H1 (cell line): ENCODE data around the gene ZFHX2. TPM values are rescaled to one million over a fixed set of nuclear protein-coding genes. Genes with fewer than 3 reads are reported as not detected.

Experiments used
- CTCF ChIA-PET: fragments of 300-600 bp; sonication (Branson Sonifier 250); formaldehyde crosslinking; loops from one replicate; lab custom pipeline; 2021; ENCODE audit not compliant: partially characterized antibody; lab: Charles Lee
- POLR2A ChIA-PET: fragments of 300-600 bp; sonication (Branson Sonifier 250); formaldehyde crosslinking; loops from one replicate; lab custom pipeline; 2021; ENCODE audit warnings: inconsistent platforms; ENCODE audit not compliant: partially characterized antibody; lab: Charles Lee
- DNase-seq, 2 experiments: peaks; one replicate each; pipeline versions ENCODE4 v3.0.0 to v3.0.0-alpha.2; 2010 to 2022; ENCODE audit warnings: low spot score in 2 of 2, low read depth in 1 of 2, mixed read lengths in 1 of 2
- FAIRE-seq: peaks from 2 replicates; lab custom pipeline; 2011; peaks lifted over from hg19 to GRCh38; lab: Jason Lieb, UNC
- H2AFZ ChIP-seq: 2 replicates; pipeline ENCODE4 v1.8.1; 2012; ENCODE audit warnings: low read length, inconsistent platforms
- H2AK5ac ChIP-seq: 2 replicates; pipeline ENCODE4 v1.6.1; 2013; ENCODE audit warnings: low read depth, low read length
- H2BK120ac ChIP-seq: replicated peaks from 2 replicates; pipeline ENCODE3; 2013; ENCODE audit warnings: low read depth, low read length, inconsistent platforms
- H2BK12ac ChIP-seq: 2 replicates; pipeline ENCODE4 v1.6.1; 2013; ENCODE audit warnings: low read depth, low read length
- H2BK15ac ChIP-seq: 2 replicates; pipeline ENCODE4 v1.6.1; 2013; ENCODE audit warnings: low read length
- H2BK20ac ChIP-seq: 2 replicates; pipeline ENCODE4 v1.6.1; 2013; ENCODE audit warnings: low read length
- H2BK5ac ChIP-seq: 2 replicates; pipeline ENCODE4 v1.6.1; 2013; ENCODE audit warnings: low read depth, low read length
- H3K14ac ChIP-seq: 2 replicates; pipeline ENCODE4 v1.6.1; 2013; ENCODE audit warnings: inconsistent platforms; ENCODE audit not compliant: insufficient read length
- H3K18ac ChIP-seq: 2 replicates; pipeline ENCODE4 v1.6.1; 2013; ENCODE audit warnings: low read length; ENCODE audit errors: extremely low read depth
- H3K23ac ChIP-seq: 2 replicates; pipeline ENCODE4 v1.6.1; 2013; ENCODE audit warnings: inconsistent platforms; ENCODE audit not compliant: insufficient read length
- H3K23me2 ChIP-seq: 2 replicates; pipeline ENCODE4 v1.6.1; 2013; ENCODE audit warnings: low read depth, low read length
- H3K27ac ChIP-seq: 2 replicates; pipeline ENCODE4 v1.6.1; 2011; ENCODE audit warnings: low read depth, low read length, inconsistent platforms
- H3K27me3 ChIP-seq, 4 experiments: replicated peaks in 1 of 4; 1 replicate in 1 of 4; 2 replicates in 3 of 4; pipeline versions ENCODE4 v1.6.1 to v1.8.1; 2011 to 2013; ENCODE audit warnings: low read length in 3 of 4, mild to moderate bottlenecking in 3 of 4, inconsistent platforms in 2 of 4, mixed read lengths in 2 of 4, moderate library complexity in 1 of 4; ENCODE audit not compliant: control insufficient read depth in 3 of 4, insufficient read depth in 3 of 4; ENCODE audit errors: extremely low read depth in 1 of 4
- H3K36me3 ChIP-seq, 4 experiments: 2 replicates each; pipeline versions ENCODE4 v1.6.1 to v1.8.1; 2011 to 2013; ENCODE audit warnings: mild to moderate bottlenecking in 4 of 4, low read length in 3 of 4, moderate library complexity in 2 of 4, control low read depth in 1 of 4, inconsistent platforms in 1 of 4; ENCODE audit not compliant: insufficient read depth in 4 of 4, control insufficient read depth in 2 of 4
- H3K4ac ChIP-seq: replicated peaks from 2 replicates; pipeline ENCODE3; 2013; ENCODE audit warnings: low read length, low read depth, mixed read lengths, inconsistent platforms; ENCODE audit not compliant: insufficient read length
- H3K4me1 ChIP-seq, 4 experiments: replicated peaks in 1 of 4; 1 replicate in 1 of 4; 2 replicates in 3 of 4; pipeline versions ENCODE4 v1.6.1 to v1.8.1; 2011 to 2013; ENCODE audit warnings: low read length in 3 of 4, inconsistent platforms in 2 of 4, mixed read lengths in 1 of 4; ENCODE audit not compliant: insufficient read depth in 4 of 4, control insufficient read depth in 3 of 4
- H3K4me2 ChIP-seq, 2 experiments: 2 replicates each; pipeline versions ENCODE4 v1.6.1 to v1.8.1; 2011 to 2013; ENCODE audit warnings: low read depth in 2 of 2, low read length in 2 of 2, control low read depth in 1 of 2, inconsistent platforms in 1 of 2, mild to moderate bottlenecking in 1 of 2; ENCODE audit not compliant: insufficient read depth in 1 of 2
- H3K4me3 ChIP-seq, 4 experiments: fragments of 200-600, 300-600 bp in 1 of 4; sonication (generic), shearing (Covaris generic), sonication (Bioruptor Twin) in 1 of 4; 2 replicates each; pipeline versions ENCODE4 v1.5.1 to v1.8.1; 2011 to 2016; ENCODE audit warnings: low read length in 4 of 4, low read depth in 3 of 4, control low read depth in 2 of 4, inconsistent platforms in 2 of 4, mild to moderate bottlenecking in 2 of 4, mixed read lengths in 1 of 4, moderate library complexity in 1 of 4; ENCODE audit not compliant: insufficient read depth in 2 of 4; ENCODE audit errors: extremely low read depth in 1 of 4
- H3K56ac ChIP-seq: replicated peaks from 2 replicates; pipeline ENCODE3; 2013; ENCODE audit warnings: low read depth, mild to moderate bottlenecking, mixed read lengths, low read length, inconsistent platforms; ENCODE audit not compliant: insufficient read length
- H3K79me1 ChIP-seq: 2 replicates; pipeline ENCODE4 v1.6.1; 2013; ENCODE audit warnings: low read depth, low read length, control low read depth
- H3K79me2 ChIP-seq, 2 experiments: 2 replicates each; pipeline versions ENCODE4 v1.6.1 to v1.8.1; 2012 to 2013; ENCODE audit warnings: low read length in 2 of 2, mild to moderate bottlenecking in 2 of 2, inconsistent platforms in 1 of 2; ENCODE audit not compliant: insufficient read depth in 2 of 2, control insufficient read depth in 1 of 2
- H3K9ac ChIP-seq, 4 experiments: replicated peaks in 1 of 4; 1 replicate in 1 of 4; 2 replicates in 3 of 4; pipeline versions ENCODE4 v1.6.1 to v1.8.1; 2011 to 2013; ENCODE audit warnings: low read depth in 3 of 4, low read length in 3 of 4, control low read depth in 2 of 4, mild to moderate bottlenecking in 2 of 4, moderate library complexity in 2 of 4, inconsistent platforms in 1 of 4; ENCODE audit errors: extremely low read depth in 1 of 4
- H3K9me3 ChIP-seq, 2 experiments: 2 replicates each; pipeline versions ENCODE4 v1.6.1 to v1.8.1; 2012 to 2013; ENCODE audit warnings: mild to moderate bottlenecking in 2 of 2, moderate library complexity in 2 of 2, control low read depth in 1 of 2, inconsistent platforms in 1 of 2, low read depth in 1 of 2, low read length in 1 of 2, mixed read lengths in 1 of 2; ENCODE audit not compliant: insufficient read depth in 2 of 2
- H4K20me1 ChIP-seq, 2 experiments: replicated peaks in 1 of 2; 2 replicates each; pipeline versions ENCODE3 to v1.8.1; 2011 to 2013; ENCODE audit warnings: inconsistent platforms in 2 of 2, low read length in 2 of 2, mild to moderate bottlenecking in 1 of 2; ENCODE audit not compliant: insufficient read depth in 2 of 2, control insufficient read depth in 1 of 2
- H4K5ac ChIP-seq: 2 replicates; pipeline ENCODE4 v1.6.1; 2013; ENCODE audit warnings: low read length, low read depth, mixed read lengths, inconsistent platforms; ENCODE audit not compliant: insufficient read length
- H4K8ac ChIP-seq: 2 replicates; pipeline ENCODE4 v1.8.0; 2013; ENCODE audit warnings: mild to moderate bottlenecking, moderate library complexity, low read length, inconsistent platforms; ENCODE audit not compliant: insufficient read depth; ENCODE audit errors: extremely low read depth
- H4K91ac ChIP-seq: replicated peaks from 2 replicates; pipeline ENCODE3; 2013; ENCODE audit warnings: low read length, mixed read lengths, inconsistent platforms; ENCODE audit not compliant: insufficient read length
- CEBPB ChIP-seq: IDR thresholded peaks from 2 replicates; pipeline ENCODE4 v1.6.1; 2012; ENCODE audit warnings: low read depth, low read length
- HDAC2 ChIP-seq, 2 experiments: fragments of 300-600 bp in 1 of 2; sonication (generic) in 1 of 2; IDR thresholded peaks; 2 replicates each; pipeline ENCODE4 v1.6.1; 2011 to 2012; ENCODE audit warnings: low read depth in 2 of 2, low read length in 2 of 2, mild to moderate bottlenecking in 2 of 2, moderate library complexity in 2 of 2, borderline replicate concordance in 1 of 2, inconsistent platforms in 1 of 2
- HDAC6 ChIP-seq: IDR thresholded peaks from one replicate; pipeline ENCODE4 v1.7.1; 2012; ENCODE audit warnings: low read depth, mild to moderate bottlenecking, inconsistent platforms, low read length, moderate library complexity
- MAFK ChIP-seq: IDR thresholded peaks from 2 replicates; pipeline ENCODE4 v1.6.1; 2012; ENCODE audit warnings: low read depth, mild to moderate bottlenecking, improper control_type of control experiment, low read length
- NRF1 ChIP-seq: IDR thresholded peaks from 2 replicates; pipeline ENCODE4 v1.6.1; 2011; ENCODE audit warnings: mild to moderate bottlenecking, low read depth, low read length, improper control_type of control experiment
- RXRA ChIP-seq: IDR thresholded peaks from 2 replicates; pipeline ENCODE4 v1.6.1; 2011; ENCODE audit warnings: low read depth, mild to moderate bottlenecking, low read length, moderate library complexity; ENCODE audit not compliant: insufficient read depth
- SAP30 ChIP-seq: fragments of 300-600 bp; sonication (generic); IDR thresholded peaks from 2 replicates; pipeline ENCODE4 v1.7.1; 2012; ENCODE audit warnings: low read length, moderate library complexity, mild to moderate bottlenecking, inconsistent platforms; ENCODE audit not compliant: insufficient read depth, insufficient replicate concordance
- TAF1 ChIP-seq: IDR thresholded peaks from 2 replicates; pipeline ENCODE4 v1.6.1; 2011; ENCODE audit warnings: mild to moderate bottlenecking, low read depth, low read length
- YY1 ChIP-seq: IDR thresholded peaks from 2 replicates; pipeline ENCODE4 v1.6.1; 2011; ENCODE audit warnings: low read depth, mild to moderate bottlenecking, low read length
- WGBS, 2 experiments: shearing (Covaris generic) in 1 of 2; methylation state at CpG; one replicate each; pipeline versions ENCODE4 v1.1.6 to v1.1.7; 2013 to 2015; ENCODE audit warnings: low lambda C conversion rate in 2 of 2, mixed read lengths in 2 of 2, inconsistent platforms in 1 of 2, low coverage in 1 of 2, missing lambda C conversion rate in 1 of 2; ENCODE audit not compliant: insufficient replicate concordance in 2 of 2, insufficient coverage in 1 of 2, insufficient read length in 1 of 2; ENCODE audit errors: extremely low coverage in 1 of 2, missing lambda C conversion rate in 1 of 2; 5-methylcytosine and 5-hydroxymethylcytosine counted together
- polyA plus RNA-seq, 7 experiments: library from polyadenylated mRNA; depleted of rRNA in 3 of 7; stranded (reverse) in 5 of 7; unstranded in 2 of 7; fragments of >200 nt in 5 of 7; fragments of 200-250 nt in 2 of 7; gene quantifications; 1 replicate in 5 of 7; 2 replicates in 1 of 7; 4 replicates in 1 of 7; pipeline versions ENCODE4 v1.2.1 to v1.2.3, GENCODE V29; 2011 to 2013; ENCODE audit warnings: missing spikeins in 2 of 7, mixed read lengths in 2 of 7
- total RNA-seq: library from RNA; stranded (reverse); fragmentation: NEBNext Ultra II Directional; extraction: Animal tissue kit (Norgen Biotek cat#: 25700); gene quantifications from 2 replicates; pipeline ENCODE4 v1.2.1, GENCODE V29; 2021
- TF ChIP-seq, protein P1 (sequence below): IDR thresholded peaks from 2 replicates; pipeline ENCODE4 v1.6.1; 2012; ENCODE audit warnings: inconsistent platforms

The ZFHX2 gene
- total and polyA plus RNA-seq, 2 of the 8 experiments (the other 6 are each of a cell fraction or from before 2014, with no cell fraction given): 2.7 to 27.0 TPM

DNA sequence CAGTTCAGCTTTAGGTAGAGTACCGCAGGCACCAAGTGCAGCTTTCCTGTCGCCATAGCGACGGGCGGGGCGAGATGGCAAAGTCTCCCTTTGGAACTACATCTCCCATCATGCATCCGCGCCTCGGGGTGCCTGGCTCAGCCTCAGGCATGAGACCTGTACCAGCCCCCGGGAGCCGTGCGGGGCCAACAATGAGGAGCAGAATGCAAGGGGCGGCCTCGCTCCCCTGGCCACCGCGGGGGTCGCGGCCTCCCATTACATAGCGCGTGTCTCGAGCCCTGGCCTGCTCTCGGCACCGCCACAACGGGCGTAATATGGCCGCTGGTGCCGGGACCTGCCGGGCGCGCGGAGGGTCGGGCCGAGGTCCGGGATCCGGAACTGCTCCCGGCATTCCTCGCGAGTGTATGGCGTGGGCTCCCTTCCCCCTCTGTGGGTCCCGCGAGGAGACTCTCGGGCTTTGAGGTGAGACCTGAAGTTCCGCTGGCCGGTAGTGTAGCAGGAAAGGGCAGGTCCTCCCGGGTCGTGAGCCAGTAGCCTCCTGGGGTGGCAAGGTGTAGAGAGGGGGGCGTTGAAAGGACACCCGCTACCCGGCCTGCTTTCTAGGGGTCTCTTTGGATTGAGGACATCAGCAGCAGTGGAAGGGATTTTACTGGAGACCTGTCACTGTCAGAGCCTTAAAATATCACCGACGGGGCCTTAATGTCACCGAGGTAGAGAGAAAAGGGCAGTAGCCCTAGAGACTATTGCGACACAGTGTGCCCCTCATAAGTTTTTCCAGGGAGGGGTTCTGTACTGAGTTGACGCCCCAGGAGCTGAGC, 4.5 kb upstream of the ZFHX2 start, which contains the start of gene THTPA:
Gene THTPA, plus strand, starts transcription at position 390 of the 818 bp plus-strand sequence. CDS start 487 bp downstream, outside the sequence.
- Histone ChIP-seq H2BK5ac (peak within 1 kb of the TSS; percentile 93), H3K23ac (no peak within 1 kb of the TSS), H4K91ac (peak within 1 kb of the TSS; percentile 92), H3K4me1 (peaks cover 0 to 19% (median 11%) of the 10 kb centered on the region in 4 experiments; a peak in 6 of 7 replicates), H2BK12ac (peak within 1 kb of the TSS; percentile 39; the same call in 1 of the 2 replicates), H3K18ac (peak within 1 kb of the TSS; percentile 99), H3K27ac (peak within 1 kb of the TSS; percentile 56; the same call in 1 of the 2 replicates), H2AFZ (no peak within 1 kb of the TSS), H3K4me3 (peak within 1 kb of the TSS; percentile 56 to 87 (median 80)), H4K8ac (peak within 1 kb of the TSS; percentile 90), H3K14ac (no peak within 1 kb of the TSS), H3K36me3 (peaks cover 5 to 18% (median 5%) of the 10 kb centered on the region in 4 experiments; a peak in 7 of 8 replicates), H2BK20ac (no peak within 1 kb of the TSS), H3K56ac (peak within 1 kb of the TSS; percentile 63), H3K27me3 (no peaks in the 10 kb centered on the region), H4K5ac (peak within 1 kb of the TSS; percentile 94), H3K23me2 (peaks cover 8% of the 10 kb centered on the region), H3K9ac (peak within 1 kb of the TSS; percentile 55 to 80 (median 68)), H4K20me1 (peaks cover 0 to 3% of the 10 kb centered on the region in 2 experiments), H2AK5ac (no peak within 1 kb of the TSS), H3K79me2 (peaks cover 0 to 19% of the 10 kb centered on the region in 2 experiments; a peak in 2 of 4 replicates), H3K79me1 (0 out of 2 replicates have a peak, but pooled peaks cover 7% of the 10 kb centered on the region), H3K4me2 (peak within 1 kb of the TSS; percentile 80 to 93), H2BK120ac (no peak within 1 kb of the TSS), H3K4ac (peak within 1 kb of the TSS; percentile 82), H2BK15ac (no peak within 1 kb of the TSS), H3K9me3 (no peaks in the 10 kb centered on the region)
- ChIA-PET POLR2A (interaction anchor here (0.7 to 52.7 kb wide), 7 partner anchors 11 to 639 kb away, joined by 3 to 1523 read pairs (median 4); partner anchors contain the start of genes AP1G2, NGDN, TM9SF1 and ZFHX2), CTCF (interaction anchor here (1.0 to 70.5 kb wide), 4 partner anchors 28 to 210 kb away, joined by 4 to 2092 read pairs (median 688); partner anchors contain the start of gene NGDN)
- WGBS, 2 experiments: 7% methylated on average over 54 of the region's 54 CpGs; no CpG with 5 or more reads in 1 of the 2 experiments
- FAIRE-seq: no peak
- DNase-seq: peak in 1 of 2 experiments; percentile 95
- peak; percentile 72 for TF ChIP-seq CEBPB
- no peak for TF ChIP-seq HDAC6
- TF ChIP-seq SAP30: peak; percentile 50
- no peak for TF ChIP-seq MAFK
- TF ChIP-seq RXRA: no peak
- peak; percentile 91 for TF ChIP-seq YY1
- TF ChIP-seq TAF1: peak; percentile 63; the same call in 1 of the 2 replicates
- no peak for TF ChIP-seq NRF1
- TF ChIP-seq HDAC2 (IDR thresholded peaks at IDR 0.05; ENCODE audit: borderline replicate concordance in 1 of 2, low read depth in 2 of 2, low read length in 2 of 2): peak in 1 of 2 experiments; percentile 81; a peak in 1 of 4 replicates
- TF ChIP-seq, protein P1, sequence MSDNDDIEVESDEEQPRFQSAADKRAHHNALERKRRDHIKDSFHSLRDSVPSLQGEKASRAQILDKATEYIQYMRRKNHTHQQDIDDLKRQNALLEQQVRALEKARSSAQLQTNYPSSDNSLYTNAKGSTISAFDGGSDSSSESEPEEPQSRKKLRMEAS: peak; percentile 47
